K562 (cell line): ENCODE data around the gene REEP6. TPM values are rescaled to one million over a fixed set of nuclear protein-coding genes. Genes with fewer than 3 reads are reported as not detected.

ENCODE experiments used
- ATAC-seq: fragments of 200-7000 bp; cut with Tn5 transposase; 3 replicates; pipeline ENCODE4 v1.9.1; 2020; ENCODE audit warnings: moderate library complexity
- BruUV-seq: library from RNA; stranded (reverse); fragments of 400-500 nt; replicated peaks from 2 replicates; lab custom pipeline; 2021; lab: Mats Ljungman, UMichigan
- CTCF ChIA-PET: fragments of 300-600 bp; formaldehyde crosslinking; extraction: SDS; loops from one replicate; lab custom pipeline; 2021; ENCODE audit warnings: low intra/inter-chr PET ratio; lab: Yijun Ruan, JAX
- POLR2A ChIA-PET: fragments of 300-600, 350-650 bp; sonication (Branson Sonifier 250); formaldehyde crosslinking; extraction: SDS; loops from one replicate; lab custom pipeline; 2021; ENCODE audit warnings: antibody characterized with exemption, inconsistent platforms; lab: Yijun Ruan, JAX
- DNase-seq, 4 experiments: peaks; one replicate each; pipeline versions ENCODE4 v3.0.0 to v3.0.0-alpha.2; 2011 to 2018; ENCODE audit warnings: low spot score in 3 of 4, mixed read lengths in 3 of 4; ENCODE audit errors: extremely low read depth in 1 of 4
- FAIRE-seq: peaks from 2 replicates; lab custom pipeline; 2011; peaks lifted over from hg19 to GRCh38; lab: Jason Lieb, UNC
- H2AFZ ChIP-seq: 2 replicates; pipeline ENCODE4 v1.6.0; 2011; ENCODE audit warnings: low read depth, low read length, control low read depth, inconsistent platforms
- H3K27ac ChIP-seq: fragments of 200-600 bp; 3 replicates; pipeline ENCODE4 v1.8.0; 2011; ENCODE audit warnings: low read depth, mild to moderate bottlenecking, control low read depth, inconsistent platforms, low read length, moderate library complexity, mixed read lengths; ENCODE audit errors: extremely low read depth
- H3K27me3 ChIP-seq, 2 experiments: fragments of 300-600 bp in 1 of 2; 2 replicates in 1 of 2; 3 replicates in 1 of 2; pipeline versions ENCODE4 v1.6.0 to v1.8.0; 2011; ENCODE audit warnings: inconsistent platforms in 2 of 2, low read length in 2 of 2, mild to moderate bottlenecking in 1 of 2, mixed read lengths in 1 of 2, moderate library complexity in 1 of 2; ENCODE audit not compliant: control insufficient read depth in 2 of 2, insufficient read depth in 2 of 2
- H3K36me3 ChIP-seq: fragments of 300-600 bp; 3 replicates; pipeline ENCODE4 v1.8.0; 2011; ENCODE audit warnings: mild to moderate bottlenecking, low read length, inconsistent platforms; ENCODE audit not compliant: control insufficient read depth, insufficient read depth
- H3K4me1 ChIP-seq, 2 experiments: fragments of 200-600 bp in 1 of 2; replicated peaks in 1 of 2; 2 replicates in 1 of 2; 3 replicates in 1 of 2; pipeline versions ENCODE4 v1.5.1 to v1.8.0; 2011; ENCODE audit warnings: inconsistent platforms in 2 of 2, low read length in 2 of 2, mild to moderate bottlenecking in 1 of 2, mixed read lengths in 1 of 2, moderate library complexity in 1 of 2; ENCODE audit not compliant: control insufficient read depth in 2 of 2, insufficient read depth in 2 of 2
- H3K4me2 ChIP-seq: 2 replicates; pipeline ENCODE4 v1.6.1; 2011; ENCODE audit warnings: low read length, control low read depth, inconsistent platforms, mixed read lengths; ENCODE audit not compliant: insufficient read depth
- H3K4me3 ChIP-seq: fragments of 200-600 bp; sonication (generic), shearing (Covaris generic); 2 replicates; pipeline ENCODE4 v1.5.1; 2016; ENCODE audit warnings: control low read depth, inconsistent platforms
- H3K79me2 ChIP-seq: fragments of 200-600 bp; 3 replicates; pipeline ENCODE4 v1.8.0; 2011; ENCODE audit warnings: low read length, inconsistent platforms; ENCODE audit not compliant: control insufficient read depth, insufficient read depth
- H3K9ac ChIP-seq, 2 experiments: 2 replicates each; pipeline versions ENCODE4 v1.6.0 to v1.6.1; 2011; ENCODE audit warnings: low read depth in 2 of 2, low read length in 2 of 2, control low read depth in 1 of 2, inconsistent platforms in 1 of 2, mild to moderate bottlenecking in 1 of 2, mixed read lengths in 1 of 2; ENCODE audit not compliant: insufficient read depth in 1 of 2
- H3K9me1 ChIP-seq: one replicate; pipeline ENCODE4 v1.6.0; 2011; ENCODE audit warnings: inconsistent platforms, mild to moderate bottlenecking, low read length, moderate library complexity; ENCODE audit not compliant: control insufficient read depth, insufficient read depth
- H3K9me3 ChIP-seq: replicated peaks from 2 replicates; pipeline ENCODE4 v1.5.1; 2011; ENCODE audit warnings: low read depth, low read length, inconsistent platforms; ENCODE audit not compliant: control insufficient read depth, insufficient read depth
- H4K20me1 ChIP-seq: replicated peaks from 2 replicates; pipeline ENCODE4 v1.6.1; 2011; ENCODE audit warnings: low read length, inconsistent platforms, mixed read lengths; ENCODE audit not compliant: control insufficient read depth, insufficient read depth
- ESRRA ChIP-seq: fragments of 450-650 bp; IDR thresholded peaks from 2 replicates; pipeline ENCODE4 v1.6.1; 2014; ENCODE audit warnings: low read depth, mild to moderate bottlenecking, moderate library complexity, borderline replicate concordance
- GMEB1 ChIP-seq: fragments of 250-450 bp; sonication (Bioruptor Pico); IDR thresholded peaks from 2 replicates; pipeline ENCODE4 v1.4.0; 2020; ENCODE audit warnings: mild to moderate bottlenecking
- RBM22 ChIP-seq: fragments of 200-400 bp; formaldehyde crosslinking; IDR thresholded peaks from 2 replicates; pipeline ENCODE4 v1.6.1; 2018; ENCODE audit warnings: low read length, low read depth; ENCODE audit not compliant: poor library complexity, severe bottlenecking
- SMARCE1 ChIP-seq: fragments of 450-650 bp; IDR thresholded peaks from 2 replicates; pipeline ENCODE4 v1.7.1; 2016; ENCODE audit warnings: mild to moderate bottlenecking
- TCF7 ChIP-seq: sonication (generic); IDR thresholded peaks from 2 replicates; pipeline ENCODE4 v1.6.1; 2016; ENCODE audit warnings: antibody characterized with exemption, borderline replicate concordance
- TRIM28 ChIP-seq: fragments of 450-650 bp; IDR thresholded peaks from 2 replicates; pipeline ENCODE4 v1.6.1; 2017
- ZNF124 ChIP-seq: sonication (generic); formaldehyde crosslinking; IDR thresholded peaks from 2 replicates; pipeline ENCODE4 v1.8.1; 2022; ENCODE audit warnings: missing genetic modification reagents
- ZNF785 ChIP-seq: fragments of 250-450 bp; sonication (Bioruptor Pico); IDR thresholded peaks from 2 replicates; pipeline ENCODE4 v1.4.0; 2020; ENCODE audit warnings: mild to moderate bottlenecking
- WGBS: fragments of 100-300 bp; shearing (Covaris generic); methylation state at CpG from one replicate; pipeline ENCODE4 v1.1.6; 2016; ENCODE audit warnings: low coverage, mixed read lengths; ENCODE audit not compliant: insufficient coverage; ENCODE audit errors: missing lambda C conversion rate; 5-methylcytosine and 5-hydroxymethylcytosine counted together
- in situ Hi-C: fragments of 300-500 bp; cut with MboI; formaldehyde crosslinking; loops from 4 replicates; pipeline ENCODE4 v1.15.0; 2018; ENCODE audit warnings: inconsistent platforms, mixed read lengths
- intact Hi-C: fragments of 100-400 bp; cut with micrococcal nuclease; formaldehyde crosslinking; loops from 2 replicates; pipeline ENCODE4 v1.14.2; 2022
- polyA plus RNA-seq, 8 experiments: library from polyadenylated mRNA; depleted of rRNA in 4 of 8; stranded (reverse) in 5 of 8; unstranded in 3 of 8; fragments of >200 nt; fragmentation: Nextera tagmentation in 2 of 8; fragmentation: Illumina TruSeq in 1 of 8; extraction: Ambion mirVana in 2 of 8; extraction: Trizol in 1 of 8; gene quantifications; 2 replicates each; pipeline versions ENCODE4 v1.2.1 to v1.2.3, GENCODE V29; 2011 to 2014; ENCODE audit warnings: inconsistent platforms in 1 of 8, missing spikeins in 1 of 8
- total RNA-seq, 7 experiments: library from RNA; depleted of rRNA in 6 of 7; stranded (reverse); fragments of >200 nt in 6 of 7; fragmentation: Illumina TruSeq in 2 of 7; extraction: Trizol in 2 of 7; gene quantifications; 2 replicates each; pipeline versions ENCODE4 v1.2.1 to v1.2.3, GENCODE V29; 2011 to 2021; ENCODE audit warnings: low replicate concordance in 1 of 7

REEP6 gene
- total and polyA plus RNA-seq, 9 of the 15 experiments (the other 6 are each of a cell fraction or from before 2014, with no cell fraction given) = 1.2 to 64.2 (median 12.7) TPM

GRCh38 chr19:1527650-1528309, 36.8 kb downstream of the REEP6 start:
- TF ChIP-seq ZNF124 (CRISPR knock-in tag) (no peak), ESRRA (no peak), TCF7 (no peak), GMEB1 (CRISPR knock-in tag) (no peak), RBM22 (no peak), TRIM28 (no peak), ZNF785 (CRISPR knock-in tag) (no peak), SMARCE1 (no peak)
- Histone ChIP-seq H3K4me1 (peaks cover 3 to 45% of the 10 kb centered on the region in 2 experiments; a peak in 3 of 5 replicates), H3K9ac (no peak overlapping the region), H2AFZ (no peak overlapping the region), H3K9me1 (no peaks in the 10 kb centered on the region), H3K27ac (no peak overlapping the region), H3K79me2 (no peaks in the 10 kb centered on the region), H3K9me3 (no peaks in the 10 kb centered on the region), H3K4me2 (no peak overlapping the region), H3K27me3 (peaks cover 20 to 44% of the 10 kb centered on the region in 2 experiments; a peak in 4 of 5 replicates), H4K20me1 (peaks cover 10% of the 10 kb centered on the region), H3K4me3 (no peak overlapping the region), H3K36me3 (no peaks in the 10 kb centered on the region)
- in situ Hi-C loops (no loop called here), intact Hi-C loops (no loop called here)
- no peak for FAIRE-seq
- no peak for DNase-seq
- 31% methylated on average over 27 of the region's 27 CpGs for WGBS
- no TSS peak for BruUV-seq
- CTCF ChIA-PET = no interaction called here
- ATAC-seq = peak; percentile 45; the same call in 2 of the 3 replicates
- POLR2A ChIA-PET = interaction anchor here (0.7 kb wide), 1 partner anchor 63 kb away, joined by 3 read pairs; no protein-coding TSS in a partner anchor
